HG03571 (cell line): Measurements from ENCODE around the gene KAZN.

Experiments
- ATAC-seq: cut with Tn5 transposase; IDR thresholded peaks from one replicate; pipeline ENCODE4 v1.9.1; 2021; ENCODE audit not compliant: unreplicated experiment

The KAZN gene

GRCh38 chr1:14738235-14738634 is 139.8 kb downstream of the KAZN start:
- ATAC-seq, result no peak

- ATAC-seq, result no peak
Observed at GRCh38 chr1:14738647-14739046, 140.2 kb downstream of the KAZN start.

DNA sequence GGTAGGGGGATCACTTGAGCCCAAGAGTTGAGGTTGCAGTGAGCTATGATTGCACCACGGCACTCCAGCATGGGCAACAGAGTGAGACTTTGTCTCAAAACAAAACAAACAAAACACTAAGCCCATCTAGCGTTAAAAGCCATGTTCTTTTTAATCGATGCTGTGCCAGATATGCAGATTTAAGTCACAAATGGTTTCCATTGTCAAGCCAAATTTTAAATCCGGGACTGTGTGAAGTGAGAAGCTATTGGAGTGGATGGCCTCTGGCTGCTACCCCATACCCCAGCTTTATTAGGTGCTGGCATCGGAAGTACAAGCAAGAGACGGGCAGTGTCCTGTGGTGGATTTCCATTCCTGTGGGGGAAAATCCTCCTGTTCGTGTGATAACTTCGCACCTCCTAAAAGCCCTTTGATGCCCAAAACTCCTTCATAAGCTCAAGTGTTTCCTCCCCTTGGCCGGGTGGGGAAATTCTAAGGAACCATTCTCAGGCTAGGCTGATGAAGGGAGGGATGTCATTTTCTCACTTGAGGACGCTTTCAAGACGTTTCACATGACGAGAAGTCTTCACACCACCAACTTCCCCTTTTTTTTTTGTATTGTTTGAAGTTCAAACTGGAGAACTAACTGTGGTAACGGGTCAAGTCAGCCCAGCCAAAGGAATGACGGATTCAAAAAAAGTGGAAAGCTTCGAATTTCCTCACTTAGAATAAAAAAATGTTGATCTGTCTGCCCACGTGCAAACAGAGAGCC is 140.8 kb downstream of the KAZN start:
- ATAC-seq, result no peak

DNA sequence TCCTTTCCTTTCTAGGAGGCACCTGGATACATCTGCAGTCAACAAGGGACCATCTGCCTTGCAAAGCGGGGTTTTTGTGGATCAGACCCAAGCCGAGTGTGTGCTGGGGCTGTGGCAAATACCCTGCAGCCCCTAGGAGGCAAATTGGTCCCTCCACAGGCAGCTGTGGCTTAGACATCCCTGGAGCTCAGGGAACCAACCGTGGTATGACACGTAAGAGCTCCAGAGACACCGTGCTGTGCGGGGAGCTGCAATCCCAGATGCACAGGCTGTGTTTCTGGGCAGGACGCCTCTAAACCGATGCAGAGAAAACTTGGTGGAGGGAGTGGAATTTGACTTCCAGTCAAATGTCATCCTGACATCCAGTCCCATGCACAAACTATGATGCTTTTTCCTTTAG is 141.5 kb downstream of the KAZN start:
- ATAC-seq, result no peak

DNA sequence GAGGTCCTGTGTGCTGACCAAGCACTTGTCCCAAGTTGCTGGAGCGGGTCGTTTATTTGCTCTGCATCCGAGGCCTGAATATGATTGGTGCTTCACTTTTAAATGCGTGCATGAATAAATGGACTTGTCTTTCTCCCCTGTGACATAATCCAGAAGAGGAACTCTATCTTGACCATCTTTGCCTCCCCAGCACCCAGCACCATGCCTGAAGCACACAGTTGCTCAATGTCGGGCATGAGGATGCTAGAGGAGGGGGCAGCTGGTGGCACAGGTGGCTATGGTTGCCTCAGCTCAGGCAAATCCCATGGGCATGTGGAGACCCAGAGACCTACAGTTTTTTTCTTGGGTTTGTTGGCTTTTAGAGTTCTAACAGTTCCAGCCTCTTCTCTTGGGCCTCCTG is 142.6 kb downstream of the KAZN start:
- ATAC-seq, result no peak

DNA sequence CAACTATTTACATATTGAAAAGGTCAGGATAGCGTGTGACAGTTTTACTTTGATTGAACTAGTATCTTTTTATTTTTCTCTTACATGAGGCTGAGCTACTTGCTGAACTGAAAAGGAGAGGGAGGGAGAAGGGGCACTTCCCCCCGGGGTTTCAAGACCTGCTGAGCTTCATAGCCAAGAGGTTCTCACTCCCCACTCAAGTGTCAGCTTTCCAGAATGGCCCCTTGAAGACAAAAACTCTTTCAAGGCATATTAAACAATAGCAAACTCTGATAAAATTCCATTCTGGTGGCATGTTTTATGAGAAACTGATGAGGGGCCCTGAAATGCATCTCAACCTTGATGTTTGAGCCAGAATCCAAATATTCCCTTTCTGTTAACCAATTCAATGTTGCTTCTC is 143.0 kb downstream of the KAZN start:
- ATAC-seq, result no peak

DNA sequence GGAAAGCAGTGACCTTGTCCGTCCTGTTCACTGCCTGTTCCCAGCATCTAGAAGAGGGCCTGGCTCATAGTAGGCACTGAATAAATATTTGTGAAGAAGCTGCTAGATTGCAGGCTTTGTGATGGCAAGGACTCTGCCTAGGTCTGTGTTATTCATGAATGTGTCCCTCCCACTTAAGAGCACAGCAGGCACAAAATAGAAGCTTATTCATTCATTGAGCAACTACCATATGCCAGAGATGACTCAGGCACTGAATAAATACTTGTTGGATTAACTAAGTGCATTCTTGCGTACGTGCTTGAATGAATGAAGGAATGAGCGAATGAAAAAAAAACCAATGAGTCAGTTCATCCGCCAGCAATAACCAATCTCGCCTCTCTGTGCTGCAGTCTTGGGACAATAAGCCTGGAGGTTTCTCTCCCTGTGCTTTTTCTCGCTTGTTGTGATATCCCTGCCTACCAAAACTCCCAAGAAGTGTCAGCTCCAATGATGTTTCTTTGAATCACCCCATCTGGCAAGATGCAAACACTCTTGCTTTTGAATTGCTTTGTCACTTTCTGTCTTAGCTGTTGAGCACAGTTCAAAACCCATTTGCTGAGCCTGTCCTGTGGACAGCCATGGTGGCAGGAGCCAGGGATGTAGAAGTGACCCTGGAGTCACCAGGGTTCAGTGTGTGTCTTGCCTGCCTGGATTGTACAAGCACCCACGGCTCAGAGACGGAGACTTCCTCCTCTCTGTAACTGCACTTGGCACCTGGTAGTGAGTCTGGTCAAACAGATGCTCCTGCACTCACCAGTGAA is 143.9 kb downstream of the KAZN start:
- no peak for ATAC-seq

GRCh38 chr1:14743368-14743767 is 144.9 kb downstream of the KAZN start:
- no peak for ATAC-seq

DNA sequence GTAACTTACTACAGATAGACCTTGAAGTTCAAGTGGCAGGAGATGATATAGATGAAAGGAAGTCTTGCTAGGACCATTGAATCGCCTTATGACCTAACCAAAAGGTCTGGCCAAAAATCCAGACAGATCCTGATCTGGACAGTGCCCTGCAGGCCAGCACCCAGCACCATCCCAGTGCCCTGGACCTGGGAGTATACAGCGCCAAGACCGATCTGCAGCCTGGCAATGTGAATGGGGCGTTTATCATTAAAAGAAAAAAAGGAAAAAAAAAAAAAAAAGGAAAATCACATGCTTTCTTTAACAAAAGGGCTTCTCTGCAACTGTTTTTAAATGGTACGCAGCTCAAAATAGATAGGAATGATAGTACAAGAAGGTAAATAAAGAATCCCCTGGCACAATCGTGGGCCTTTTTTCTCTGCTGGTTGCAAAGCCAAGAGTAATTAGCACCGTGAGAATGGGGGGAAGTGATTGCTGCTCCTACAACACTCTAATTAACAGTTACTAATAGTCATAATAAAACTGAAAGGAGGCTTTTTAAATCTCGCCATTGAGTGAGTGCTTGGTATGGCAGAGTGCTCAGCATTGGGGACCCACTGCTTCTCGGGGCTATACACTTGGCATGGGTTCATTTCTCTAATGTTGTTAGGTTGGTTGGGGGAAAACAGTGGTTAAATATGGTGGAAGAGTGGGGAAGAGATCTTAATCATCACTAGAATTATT is 146.7 kb downstream of the KAZN start:
- ATAC-seq, result no peak

DNA sequence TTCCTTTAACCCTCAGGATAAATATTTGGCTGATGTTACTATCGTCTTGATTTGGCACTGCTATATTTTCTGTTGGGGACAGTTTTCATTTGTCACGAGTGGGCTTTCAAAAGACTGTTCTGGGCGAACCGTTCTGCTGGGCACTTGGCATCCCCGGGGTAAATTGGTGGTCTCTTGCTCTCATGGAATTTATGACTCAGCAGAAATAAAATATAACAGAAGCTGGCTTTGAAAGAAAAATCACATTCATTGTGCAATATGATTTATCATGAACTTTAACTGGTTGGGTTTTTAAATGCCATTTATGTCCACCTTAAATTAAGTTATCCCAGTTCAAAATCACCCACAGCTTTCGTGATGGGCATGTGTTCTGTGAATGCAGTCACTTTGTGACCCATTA is 147.3 kb downstream of the KAZN start:
- ATAC-seq, result no peak

DNA sequence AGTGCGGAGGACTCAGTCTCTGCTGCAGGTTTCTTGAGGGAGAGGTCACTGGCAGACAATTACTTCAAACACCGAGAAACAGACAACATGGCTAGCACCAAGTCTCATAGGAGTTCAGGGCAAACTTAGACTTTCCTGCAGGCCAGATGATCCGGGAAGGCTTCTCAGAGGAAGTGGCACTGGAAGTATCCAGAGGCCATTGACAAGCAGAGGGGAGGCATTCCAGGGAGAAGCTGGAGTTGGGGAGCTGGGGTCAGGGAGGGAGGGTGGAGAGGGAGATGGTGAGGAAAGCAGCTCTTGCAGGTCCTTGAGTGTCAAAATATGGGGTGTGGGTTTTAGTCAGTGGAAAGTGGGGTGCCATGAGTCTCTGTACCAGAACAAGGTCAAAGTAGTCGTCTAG is 147.9 kb downstream of the KAZN start:
- no peak for ATAC-seq

GRCh38 chr1:14748151-14748550 is 149.7 kb downstream of the KAZN start:
- ATAC-seq, result no peak

DNA sequence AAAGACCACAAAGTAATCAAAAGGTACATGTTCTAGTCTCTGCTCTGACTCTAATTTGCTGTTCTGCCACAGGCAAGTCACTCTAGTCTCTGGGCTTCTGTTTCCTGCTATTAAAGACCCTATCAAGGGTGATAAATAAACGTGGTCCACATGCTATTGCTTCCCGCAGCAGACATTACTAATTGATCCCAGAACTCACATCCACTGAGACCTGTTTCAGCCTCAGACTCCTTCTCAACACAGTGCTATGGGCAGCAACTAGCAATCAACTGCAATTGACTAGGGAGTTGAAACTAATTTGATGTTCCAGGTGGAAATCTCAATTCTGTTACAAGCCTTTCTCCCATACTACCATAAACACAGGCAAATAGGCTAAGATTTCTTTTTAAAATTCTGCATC is 150.5 kb downstream of the KAZN start:
- ATAC-seq, result no peak

DNA sequence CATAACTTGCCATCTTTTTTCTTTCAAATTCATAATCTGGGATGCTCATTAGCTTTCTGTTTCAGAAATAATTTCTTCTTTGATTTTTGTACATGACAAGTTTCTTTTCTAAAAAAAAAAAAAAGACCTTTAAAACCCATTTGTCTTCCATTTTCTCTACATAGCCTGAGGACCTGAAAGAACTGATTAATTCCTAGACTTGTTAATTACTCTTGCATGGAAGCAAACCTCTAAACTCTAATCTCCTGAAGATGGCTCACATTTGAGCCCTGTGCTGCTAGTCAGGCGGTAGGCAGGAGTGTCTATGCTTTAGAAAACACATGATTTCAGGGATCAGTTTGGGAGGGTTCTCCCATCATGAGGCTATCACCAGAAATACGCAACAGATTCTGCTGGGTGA is 152.0 kb downstream of the KAZN start:
- no peak for ATAC-seq

DNA sequence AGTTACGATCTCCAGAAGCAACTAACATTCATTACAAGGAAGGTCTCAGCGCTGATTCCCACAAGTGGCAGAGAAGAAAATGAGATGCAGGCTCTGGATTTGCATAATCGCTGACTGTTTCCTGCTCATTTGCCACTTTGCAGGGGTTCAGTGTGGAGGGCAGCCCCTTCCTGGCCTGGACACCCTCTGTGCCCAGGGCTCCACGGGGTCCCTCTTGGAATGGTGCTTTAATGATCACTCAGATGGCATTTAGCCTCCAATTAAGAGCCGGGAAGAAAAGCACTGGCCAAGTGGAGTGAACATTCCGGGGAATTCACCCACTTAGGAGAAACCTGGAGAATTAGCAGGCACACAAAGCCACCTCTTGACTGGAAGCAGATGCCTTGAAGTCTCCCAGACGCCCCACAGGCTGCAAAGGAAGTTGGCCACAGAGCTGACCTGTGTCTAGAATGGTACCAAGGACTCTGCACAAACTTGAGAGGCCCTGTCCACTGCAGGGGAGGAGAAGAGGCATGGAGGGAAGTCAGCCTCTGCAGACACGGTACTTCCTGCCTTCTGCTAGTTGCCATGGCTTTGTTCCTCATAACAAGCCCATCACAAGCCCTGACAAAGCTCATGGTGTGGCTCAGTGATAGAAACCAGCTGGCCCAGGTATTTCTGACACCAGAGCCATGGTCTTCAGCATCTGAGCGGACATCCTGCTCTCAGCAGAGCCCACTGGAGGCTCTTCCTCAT is 157.2 kb downstream of the KAZN start:
- no peak for ATAC-seq

DNA sequence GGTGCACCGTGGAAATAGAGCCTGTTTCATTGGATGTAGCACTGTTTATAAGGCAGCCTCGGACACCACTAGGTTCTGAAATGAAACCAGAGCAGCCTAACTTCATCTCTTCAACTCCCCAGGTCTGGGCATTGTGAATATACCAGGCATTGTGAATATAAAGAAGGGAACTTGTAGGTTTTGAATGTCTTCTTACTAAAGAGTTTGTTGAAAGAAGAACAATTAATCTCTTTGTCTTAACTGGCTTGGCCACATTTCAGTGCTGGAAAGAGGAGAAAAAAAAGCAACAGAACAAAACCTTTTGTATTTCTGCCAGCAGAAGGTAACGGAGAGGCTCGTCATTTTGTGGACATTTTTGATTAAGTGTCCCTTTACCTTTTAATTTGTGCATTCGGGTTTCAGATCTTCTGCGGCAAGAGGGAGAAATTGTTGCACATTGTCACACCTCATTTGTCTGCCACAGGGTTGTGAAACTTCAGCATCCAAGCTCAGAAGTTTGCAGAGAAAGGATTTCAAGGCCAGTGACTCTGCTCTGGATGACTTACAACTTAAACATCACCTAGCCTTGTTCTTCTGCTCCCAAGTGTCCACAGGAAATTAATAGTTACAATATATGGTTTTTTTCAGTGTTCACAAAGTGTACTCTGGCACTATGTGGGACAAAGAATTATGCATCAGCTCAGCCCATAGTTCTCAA is 158.3 kb downstream of the KAZN start:
- no peak for ATAC-seq

DNA sequence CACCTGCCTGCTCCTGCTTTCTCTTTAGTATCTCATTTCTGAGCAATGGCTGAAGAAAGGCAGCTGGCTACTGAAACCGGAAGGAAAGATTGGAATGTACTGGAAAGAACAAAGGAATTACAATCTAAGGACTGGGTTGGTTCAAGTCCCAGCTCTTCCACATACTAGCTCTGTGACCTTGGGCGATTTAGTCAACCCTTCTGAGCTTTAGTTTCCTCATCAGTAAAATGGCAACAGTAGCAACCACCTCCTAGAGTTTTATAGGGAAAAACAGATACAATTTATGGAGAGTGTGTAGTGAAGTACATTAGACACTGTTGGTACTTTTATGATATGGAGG is 158.8 kb downstream of the KAZN start:
- ATAC-seq, result no peak

- no peak for ATAC-seq
Observed at GRCh38 chr1:14759042-14759818, 160.7 kb downstream of the KAZN start.

DNA sequence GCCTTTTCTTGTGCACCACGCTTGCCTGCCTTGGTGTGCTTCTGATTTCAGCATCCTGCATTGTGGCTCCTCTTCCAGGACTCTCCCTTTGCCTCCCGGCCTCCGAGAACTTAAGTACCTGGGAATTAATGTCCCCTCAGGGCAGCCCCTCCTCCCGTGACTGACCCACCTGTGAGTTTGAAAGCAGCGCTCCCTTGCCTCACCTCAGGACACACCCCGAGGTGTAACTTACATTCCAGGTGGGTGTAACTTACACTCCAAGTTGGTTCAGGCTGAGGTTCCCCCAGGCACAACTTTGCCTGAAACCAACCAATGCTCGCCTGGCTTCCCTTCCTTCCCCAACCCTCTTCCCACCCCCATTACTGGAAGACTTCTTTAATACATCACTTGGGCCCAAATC is 161.4 kb downstream of the KAZN start:
- ATAC-seq, result no peak

DNA sequence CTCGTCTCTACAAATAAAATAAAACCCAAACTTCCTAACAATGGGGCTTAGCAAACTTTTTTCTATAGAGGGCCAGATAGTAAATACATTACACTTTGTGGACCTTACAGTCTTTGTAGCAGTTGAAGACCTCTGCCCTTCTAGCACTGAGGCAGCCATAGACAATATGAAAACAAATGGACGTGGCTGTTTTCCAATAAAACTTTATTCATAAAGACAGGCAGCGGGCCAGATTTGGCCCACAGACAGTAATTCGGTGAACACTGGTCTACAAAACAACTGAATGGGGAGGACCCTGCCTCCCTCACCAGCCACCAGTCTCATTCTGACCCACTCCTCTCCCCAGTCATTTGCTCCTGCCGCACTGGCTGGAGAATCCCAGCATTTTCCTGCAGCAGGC is 162.3 kb downstream of the KAZN start:
- no peak for ATAC-seq
